Retinal pigment epithelial cell (primary cell): ENCODE measurements around the gene MARCO.
"Not testable (repeated sequence)": the region's sequence is repeated elsewhere in the genome, so short reads cannot be mapped to it uniquely, and the experiment has no call there.

Experiments
- DNase-seq: peaks from one replicate; pipeline ENCODE4 v3.0.0-alpha.2; 2010; ENCODE audit warnings: low read depth
- H3K4me3 ChIP-seq: 2 replicates; pipeline ENCODE4 v1.5.1; 2011; ENCODE audit warnings: mild to moderate bottlenecking, low read length, control low read depth, moderate library complexity
- CTCF ChIP-seq: conservative IDR thresholded peaks from 2 replicates; pipeline ENCODE4 v1.5.1; 2011; ENCODE audit warnings: low read depth, low read length, control low read depth, inconsistent platforms

Gene MARCO

GRCh38 chr2:118994778-118995177 is 52.8 kb downstream of the MARCO start:
- DNase-seq = no peak
- no peak overlapping the region for H3K4me3 ChIP-seq
- no peak for TF ChIP-seq CTCF

GRCh38 chr2:119003856-119004255 is 61.9 kb downstream of the MARCO start:
- DNase-seq, H3K4me3 ChIP-seq: not testable (repeated sequence)

- H3K4me3 ChIP-seq = no peak overlapping the region
- no peak for TF ChIP-seq CTCF
- DNase-seq = no peak
Measured at GRCh38 chr2:119004602-119005001, 62.6 kb downstream of the MARCO start.

- TF ChIP-seq CTCF = no peak
- no peak for DNase-seq
- H3K4me3 ChIP-seq = no peak overlapping the region
Measured at GRCh38 chr2:119005051-119005450, 63.1 kb downstream of the MARCO start.

GRCh38 chr2:119005555-119005954 is 63.6 kb downstream of the MARCO start:
- TF ChIP-seq CTCF = no peak
- DNase-seq = no peak
- no peak overlapping the region for H3K4me3 ChIP-seq

GRCh38 chr2:119006441-119006840 is 64.4 kb downstream of the MARCO start:
- no peak for DNase-seq
- TF ChIP-seq CTCF = no peak
- H3K4me3 ChIP-seq = no peak overlapping the region

- TF ChIP-seq CTCF = peak; percentile 1
- H3K4me3 ChIP-seq = no peak overlapping the region
- no peak for DNase-seq
Measured at GRCh38 chr2:119008108-119008507, 66.1 kb downstream of the MARCO start.

GRCh38 chr2:119009110-119009509 is 67.1 kb downstream of the MARCO start:
- no peak for TF ChIP-seq CTCF
- no peak for DNase-seq
- H3K4me3 ChIP-seq = no peak overlapping the region
